ENCODE data around the gene CPLX3.

- TF ChIP-seq MAX (IDR thresholded peaks at IDR 0.05) = no peak
- no peak for TF ChIP-seq ASH2L (IDR thresholded peaks at IDR 0.05; ENCODE audit: low read length)
These were observed 42.6 kb upstream of the CPLX3 start for GRCh38 chr15:74783808-74784175.

Measured in H1 (cell line).